Astrocyte (in vitro differentiated cells and primary cell): Measurements from ENCODE around the gene TANGO6. TPM values are rescaled to one million over a fixed set of nuclear protein-coding genes. Genes with fewer than 3 reads are reported as not detected.

Experiments
- DNase-seq: peaks from one replicate; pipeline ENCODE4 v3.0.0-alpha.2; 2010; ENCODE audit warnings: low read depth
- FAIRE-seq: peaks from 2 replicates; lab custom pipeline; 2011; peaks lifted over from hg19 to GRCh38; lab: Jason Lieb, UNC
- H2AFZ ChIP-seq: 2 replicates; pipeline ENCODE4 v1.6.0; 2012; ENCODE audit warnings: low read depth, low read length, inconsistent platforms
- H3K27ac ChIP-seq: 2 replicates; pipeline ENCODE4 v1.5.1; 2011; ENCODE audit warnings: low read depth, low read length, inconsistent platforms
- H3K27me3 ChIP-seq: 2 replicates; pipeline ENCODE4 v1.6.0; 2011; ENCODE audit warnings: low read length, inconsistent platforms; ENCODE audit not compliant: insufficient read depth
- H3K36me3 ChIP-seq: 2 replicates; pipeline ENCODE4 v1.5.1; 2011; ENCODE audit warnings: low read length, inconsistent platforms; ENCODE audit not compliant: insufficient read depth
- H3K4me1 ChIP-seq: 2 replicates; pipeline ENCODE4 v1.5.1; 2011; ENCODE audit warnings: low read length, inconsistent platforms; ENCODE audit not compliant: insufficient read depth
- H3K4me2 ChIP-seq: 2 replicates; pipeline ENCODE4 v1.6.0; 2012; ENCODE audit warnings: low read length, inconsistent platforms
- H3K4me3 ChIP-seq: 2 replicates; pipeline ENCODE4 v1.5.1; 2011; ENCODE audit warnings: low read depth, mild to moderate bottlenecking, low read length, inconsistent platforms; ENCODE audit not compliant: insufficient read depth
- H3K79me2 ChIP-seq: 2 replicates; pipeline ENCODE4 v1.6.0; 2012; ENCODE audit warnings: mild to moderate bottlenecking, low read length, inconsistent platforms; ENCODE audit not compliant: insufficient read depth
- H3K9ac ChIP-seq: 2 replicates; pipeline ENCODE4 v1.6.0; 2012; ENCODE audit warnings: mild to moderate bottlenecking, low read length, inconsistent platforms
- H3K9me3 ChIP-seq: 2 replicates; pipeline ENCODE4 v1.5.1; 2012; ENCODE audit warnings: low read depth, mild to moderate bottlenecking, low read length, inconsistent platforms; ENCODE audit not compliant: insufficient read depth
- H4K20me1 ChIP-seq: 2 replicates; pipeline ENCODE4 v1.6.0; 2012; ENCODE audit warnings: low read length, inconsistent platforms; ENCODE audit not compliant: insufficient read depth
- H3K27ac Mint-ChIP-seq: one replicate; pipeline ENCODE4 v1.8.0; 2021; ENCODE audit warnings: mild to moderate bottlenecking, mixed read lengths; ENCODE audit not compliant: unreplicated experiment
- H3K27me3 Mint-ChIP-seq: one replicate; pipeline ENCODE4 v1.8.0; 2021; ENCODE audit warnings: low read depth, mixed read lengths; ENCODE audit not compliant: unreplicated experiment
- H3K36me3 Mint-ChIP-seq: one replicate; pipeline ENCODE4 v1.8.0; 2021; ENCODE audit warnings: low read depth, mixed read lengths; ENCODE audit not compliant: unreplicated experiment
- H3K4me1 Mint-ChIP-seq: one replicate; pipeline ENCODE4 v1.8.0; 2021; ENCODE audit warnings: low read depth, mixed read lengths; ENCODE audit not compliant: unreplicated experiment
- H3K4me3 Mint-ChIP-seq: one replicate; pipeline ENCODE4 v1.8.0; 2021; ENCODE audit warnings: mild to moderate bottlenecking, moderate library complexity, mixed read lengths; ENCODE audit not compliant: unreplicated experiment
- H3K9me3 Mint-ChIP-seq: one replicate; pipeline ENCODE4 v1.8.0; 2021; ENCODE audit warnings: mild to moderate bottlenecking, mixed read lengths; ENCODE audit not compliant: unreplicated experiment
- EZH2 ChIP-seq: IDR thresholded peaks from 2 replicates; pipeline ENCODE4 v1.6.1; 2012; ENCODE audit warnings: mild to moderate bottlenecking, low read length, inconsistent platforms; ENCODE audit not compliant: insufficient read depth
- total RNA-seq: library from RNA; stranded (reverse); gene quantifications from 2 replicates; pipeline ENCODE4 v1.2.1, GENCODE V29; 2021
- TF ChIP-seq, protein P1 (sequence below): IDR thresholded peaks from 2 replicates; pipeline ENCODE4 v1.5.1; 2011; ENCODE audit warnings: low read depth, mild to moderate bottlenecking, inconsistent platforms, low read length, moderate library complexity; ENCODE audit not compliant: insufficient read depth

The TANGO6 gene
- total RNA-seq, 1 donor from 2014 or later, result 15.8 TPM

DNA sequence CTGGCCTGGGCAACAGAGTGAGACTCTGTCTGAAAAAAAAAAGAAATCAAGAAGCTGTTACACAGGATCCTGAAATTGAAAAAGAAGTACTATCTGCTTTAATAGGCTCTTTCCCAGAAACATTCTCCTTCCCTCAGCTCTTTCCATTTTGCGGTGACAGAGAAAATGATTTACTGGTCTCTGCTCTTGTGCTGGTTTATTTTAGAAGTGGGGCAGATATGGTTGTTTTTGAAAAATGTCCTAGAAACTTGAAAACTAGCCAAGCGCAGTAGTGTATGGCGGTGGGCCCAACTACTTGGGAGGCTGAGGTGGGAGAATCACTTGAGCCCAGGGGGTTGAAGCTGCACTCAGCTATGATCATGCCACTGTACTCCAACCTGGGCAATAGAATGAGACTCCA, 28.8 kb upstream of the TANGO6 start:
- no peak for TF ChIP-seq EZH2
- TF ChIP-seq, protein P1, sequence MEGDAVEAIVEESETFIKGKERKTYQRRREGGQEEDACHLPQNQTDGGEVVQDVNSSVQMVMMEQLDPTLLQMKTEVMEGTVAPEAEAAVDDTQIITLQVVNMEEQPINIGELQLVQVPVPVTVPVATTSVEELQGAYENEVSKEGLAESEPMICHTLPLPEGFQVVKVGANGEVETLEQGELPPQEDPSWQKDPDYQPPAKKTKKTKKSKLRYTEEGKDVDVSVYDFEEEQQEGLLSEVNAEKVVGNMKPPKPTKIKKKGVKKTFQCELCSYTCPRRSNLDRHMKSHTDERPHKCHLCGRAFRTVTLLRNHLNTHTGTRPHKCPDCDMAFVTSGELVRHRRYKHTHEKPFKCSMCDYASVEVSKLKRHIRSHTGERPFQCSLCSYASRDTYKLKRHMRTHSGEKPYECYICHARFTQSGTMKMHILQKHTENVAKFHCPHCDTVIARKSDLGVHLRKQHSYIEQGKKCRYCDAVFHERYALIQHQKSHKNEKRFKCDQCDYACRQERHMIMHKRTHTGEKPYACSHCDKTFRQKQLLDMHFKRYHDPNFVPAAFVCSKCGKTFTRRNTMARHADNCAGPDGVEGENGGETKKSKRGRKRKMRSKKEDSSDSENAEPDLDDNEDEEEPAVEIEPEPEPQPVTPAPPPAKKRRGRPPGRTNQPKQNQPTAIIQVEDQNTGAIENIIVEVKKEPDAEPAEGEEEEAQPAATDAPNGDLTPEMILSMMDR, result no peak
- no peaks in the 10 kb centered on the region for H3K36me3 ChIP-seq
- DNase-seq, result no peak
- H3K27me3 ChIP-seq, result no peaks in the 10 kb centered on the region
- H3K79me2 ChIP-seq, result no peaks in the 10 kb centered on the region
- H3K4me3 ChIP-seq, result no peak overlapping the region
- H3K36me3 Mint-ChIP-seq, result no peaks in the 10 kb centered on the region
- no peak overlapping the region for H3K27ac Mint-ChIP-seq
- H4K20me1 ChIP-seq, result no peaks in the 10 kb centered on the region
- no peak overlapping the region for H3K4me2 ChIP-seq
- FAIRE-seq, result no peak
- no peaks in the 10 kb centered on the region for H3K9me3 ChIP-seq
- H3K9me3 Mint-ChIP-seq, result peaks cover 2% of the 10 kb centered on the region
- H3K4me1 Mint-ChIP-seq, result peaks cover 7% of the 10 kb centered on the region
- H3K27me3 Mint-ChIP-seq, result no peaks in the 10 kb centered on the region
- no peak overlapping the region for H3K4me3 Mint-ChIP-seq
- no peak overlapping the region for H2AFZ ChIP-seq
- H3K9ac ChIP-seq, result no peak overlapping the region
- H3K4me1 ChIP-seq, result no peaks in the 10 kb centered on the region
- no peak overlapping the region for H3K27ac ChIP-seq

DNA sequence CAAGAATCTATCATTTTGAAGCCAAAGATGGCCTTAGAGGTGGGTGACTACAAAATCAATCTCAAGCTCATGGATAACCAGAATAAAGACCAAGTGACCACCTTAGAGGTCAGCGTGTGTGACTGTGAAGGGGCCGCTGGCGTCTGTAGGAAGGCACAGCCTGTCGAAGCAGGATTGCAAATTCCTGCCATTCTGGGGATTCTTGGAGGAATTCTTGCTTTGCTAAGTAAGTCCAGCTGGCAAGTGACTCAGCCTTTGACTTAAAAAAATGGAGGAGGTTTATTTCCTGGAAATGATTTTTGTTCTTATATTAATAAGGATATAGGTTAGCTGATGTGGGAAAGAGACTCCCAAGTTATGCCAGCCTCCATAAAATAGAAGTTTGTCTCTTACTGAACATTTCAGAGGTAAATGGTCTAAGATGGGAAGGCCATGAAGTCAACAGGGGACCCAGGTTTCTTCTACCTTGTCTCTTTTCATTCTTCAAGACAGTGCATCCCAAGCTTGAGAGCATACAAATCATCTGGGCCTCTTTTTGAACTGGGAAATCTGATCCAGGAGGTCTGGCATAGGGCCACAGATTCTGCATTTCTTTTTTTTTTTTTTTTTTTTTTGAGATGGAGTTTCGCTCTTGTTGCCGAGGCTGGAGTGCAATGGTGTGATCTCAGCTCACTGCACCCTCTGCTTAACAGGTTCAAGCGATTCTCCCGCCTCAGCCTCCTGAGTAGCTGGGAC, 19.8 kb upstream of the TANGO6 start:
- Mint-ChIP-seq H3K36me3 (peaks cover 2% of the 10 kb centered on the region), H3K4me3 (peak overlapping the region; percentile 17), H3K4me1 (peaks cover 20% of the 10 kb centered on the region), H3K27me3 (no peaks in the 10 kb centered on the region), H3K9me3 (no peaks in the 10 kb centered on the region), H3K27ac (peak overlapping the region; percentile 77)
- H3K4me1 ChIP-seq, result peaks cover 8% of the 10 kb centered on the region
- H2AFZ ChIP-seq, result peak overlapping the region; percentile 45
- no peak overlapping the region for H3K4me3 ChIP-seq
- DNase-seq (peak; percentile 93), FAIRE-seq (peak; percentile 52)
- TF ChIP-seq, protein P1, result no peak
- TF ChIP-seq EZH2, result no peak
- H3K79me2 ChIP-seq, result no peaks in the 10 kb centered on the region
- no peaks in the 10 kb centered on the region for H4K20me1 ChIP-seq
- H3K9ac ChIP-seq, result peak overlapping the region; percentile 30
- H3K36me3 ChIP-seq, result no peaks in the 10 kb centered on the region
- H3K27ac ChIP-seq, result peak overlapping the region; percentile 77
- peaks cover 4% of the 10 kb centered on the region for H3K9me3 ChIP-seq
- no peaks in the 10 kb centered on the region for H3K27me3 ChIP-seq
- peak overlapping the region; percentile 72 for H3K4me2 ChIP-seq

DNA sequence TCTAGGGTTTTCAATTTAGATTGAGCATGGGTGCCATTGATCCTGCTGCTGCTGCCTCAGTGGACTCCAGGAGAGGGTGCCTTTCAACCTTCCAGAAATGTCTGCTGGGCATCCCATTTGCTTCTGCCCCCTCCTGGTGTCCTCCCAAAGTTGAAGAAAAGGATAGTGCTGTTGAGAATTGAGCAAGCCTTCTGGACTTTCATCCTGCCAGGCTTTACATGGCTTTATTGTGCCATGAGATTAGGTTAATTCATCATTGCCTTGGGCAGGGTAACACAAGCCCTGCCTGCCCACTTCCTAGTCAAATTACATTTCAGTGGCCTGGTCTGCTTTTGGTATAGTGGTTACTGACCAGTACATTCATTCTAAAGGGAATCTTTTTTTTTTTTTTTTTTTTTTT, 17.9 kb upstream of the TANGO6 start:
- Histone ChIP-seq H3K27ac (no peak overlapping the region), H3K9ac (no peak overlapping the region), H3K27me3 (no peaks in the 10 kb centered on the region), H2AFZ (no peak overlapping the region), H3K4me2 (no peak overlapping the region), H3K4me1 (peaks cover 8% of the 10 kb centered on the region), H3K79me2 (no peaks in the 10 kb centered on the region), H3K4me3 (no peak overlapping the region), H3K9me3 (peaks cover 4% of the 10 kb centered on the region), H4K20me1 (no peaks in the 10 kb centered on the region), H3K36me3 (no peaks in the 10 kb centered on the region)
- Mint-ChIP-seq H3K4me1 (peaks cover 20% of the 10 kb centered on the region), H3K9me3 (peaks cover 3% of the 10 kb centered on the region), H3K27me3 (no peaks in the 10 kb centered on the region), H3K36me3 (no peaks in the 10 kb centered on the region), H3K27ac (no peak overlapping the region), H3K4me3 (no peak overlapping the region)
- no peak for FAIRE-seq
- no peak for TF ChIP-seq EZH2
- TF ChIP-seq, protein P1, result no peak
- no peak for DNase-seq
